ENCODE data around the gene TICRR. TPM values are rescaled to one million over a fixed set of nuclear protein-coding genes. Genes with fewer than 3 reads are reported as not detected.

TICRR gene
- total RNA-seq, 6 donors from 2014 or later = 0.20 to 1.0 (median 0.58) TPM

DNA sequence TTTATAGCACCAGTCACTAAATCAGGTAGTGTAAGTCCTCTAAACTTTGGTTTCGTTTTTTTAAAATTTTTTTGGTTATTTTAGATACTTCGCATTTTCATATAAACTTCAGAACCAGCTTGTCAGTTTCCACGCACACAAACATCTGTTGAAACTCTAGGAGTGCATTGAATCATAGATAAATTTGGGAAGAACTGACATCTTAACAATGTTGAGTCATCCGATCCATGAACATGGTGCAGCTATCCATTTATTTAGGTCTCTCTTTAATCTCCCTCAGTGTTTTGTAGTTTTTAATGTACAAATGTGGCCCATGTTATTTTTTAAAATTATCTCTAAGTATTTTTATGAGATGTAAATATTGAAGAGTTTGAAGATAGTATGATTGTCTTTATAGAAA is 17.7 kb downstream of the TICRR start:
- 95% methylated on average over 4 of the region's 4 CpGs for WGBS, 2 donors

DNA sequence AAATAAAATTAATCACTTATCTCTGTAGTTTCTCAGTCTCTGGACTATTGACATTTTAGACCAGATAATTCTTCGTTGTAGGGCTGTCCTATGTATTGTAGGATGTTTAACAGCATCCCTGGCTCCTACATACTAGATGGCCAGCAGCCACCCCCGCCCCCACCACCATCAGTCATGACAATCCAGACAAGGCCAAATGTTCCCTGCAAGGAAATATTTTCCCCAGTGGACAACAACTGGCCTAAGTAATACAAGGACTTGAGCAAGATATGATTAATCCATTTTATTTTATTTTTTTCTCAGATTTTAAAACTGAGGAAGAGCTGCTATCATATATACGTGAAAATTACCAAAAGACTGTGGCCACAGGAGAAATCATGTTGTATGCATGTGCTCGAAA is 23.8 kb downstream of the TICRR start:
- 98 to 99% methylated on average over 4 of the region's 4 CpGs for WGBS, 2 donors
- Histone ChIP-seq H3K27ac (no peak overlapping the region), H3K4me3 (no peak overlapping the region), H3K27me3 (no peaks in the 10 kb centered on the region), H3K9me3 (no peaks in the 10 kb centered on the region), H3K4me1 (no peaks in the 10 kb centered on the region), H3K36me3 (no peaks in the 10 kb centered on the region)
- no peak for DNase-seq
- TF ChIP-seq, protein P1, sequence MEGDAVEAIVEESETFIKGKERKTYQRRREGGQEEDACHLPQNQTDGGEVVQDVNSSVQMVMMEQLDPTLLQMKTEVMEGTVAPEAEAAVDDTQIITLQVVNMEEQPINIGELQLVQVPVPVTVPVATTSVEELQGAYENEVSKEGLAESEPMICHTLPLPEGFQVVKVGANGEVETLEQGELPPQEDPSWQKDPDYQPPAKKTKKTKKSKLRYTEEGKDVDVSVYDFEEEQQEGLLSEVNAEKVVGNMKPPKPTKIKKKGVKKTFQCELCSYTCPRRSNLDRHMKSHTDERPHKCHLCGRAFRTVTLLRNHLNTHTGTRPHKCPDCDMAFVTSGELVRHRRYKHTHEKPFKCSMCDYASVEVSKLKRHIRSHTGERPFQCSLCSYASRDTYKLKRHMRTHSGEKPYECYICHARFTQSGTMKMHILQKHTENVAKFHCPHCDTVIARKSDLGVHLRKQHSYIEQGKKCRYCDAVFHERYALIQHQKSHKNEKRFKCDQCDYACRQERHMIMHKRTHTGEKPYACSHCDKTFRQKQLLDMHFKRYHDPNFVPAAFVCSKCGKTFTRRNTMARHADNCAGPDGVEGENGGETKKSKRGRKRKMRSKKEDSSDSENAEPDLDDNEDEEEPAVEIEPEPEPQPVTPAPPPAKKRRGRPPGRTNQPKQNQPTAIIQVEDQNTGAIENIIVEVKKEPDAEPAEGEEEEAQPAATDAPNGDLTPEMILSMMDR (IDR thresholded peaks at IDR 0.05) = no peak
- TF ChIP-seq POLR2AphosphoS5 (IDR thresholded peaks at IDR 0.05) (no peak), POLR2A (IDR thresholded peaks at IDR 0.05) (no peak), EP300 (IDR thresholded peaks at IDR 0.05) (no peak)
- ATAC-seq (ENCODE audit: low FRiP score in 2 of 2) = no peak

More for the DNA sequence above, 17.7 kb downstream of the TICRR start:
- TF ChIP-seq EP300 (IDR thresholded peaks at IDR 0.05) = no peak
- no peak for TF ChIP-seq POLR2A (IDR thresholded peaks at IDR 0.05)
- Histone ChIP-seq H3K4me1 (no peaks in the 10 kb centered on the region), H3K27me3 (no peaks in the 10 kb centered on the region), H3K9me3 (no peaks in the 10 kb centered on the region), H3K27ac (no peak overlapping the region), H3K36me3 (no peaks in the 10 kb centered on the region), H3K4me3 (no peak overlapping the region)
- ATAC-seq (ENCODE audit: low FRiP score in 2 of 2) (no peak), DNase-seq (no peak)

DNA sequence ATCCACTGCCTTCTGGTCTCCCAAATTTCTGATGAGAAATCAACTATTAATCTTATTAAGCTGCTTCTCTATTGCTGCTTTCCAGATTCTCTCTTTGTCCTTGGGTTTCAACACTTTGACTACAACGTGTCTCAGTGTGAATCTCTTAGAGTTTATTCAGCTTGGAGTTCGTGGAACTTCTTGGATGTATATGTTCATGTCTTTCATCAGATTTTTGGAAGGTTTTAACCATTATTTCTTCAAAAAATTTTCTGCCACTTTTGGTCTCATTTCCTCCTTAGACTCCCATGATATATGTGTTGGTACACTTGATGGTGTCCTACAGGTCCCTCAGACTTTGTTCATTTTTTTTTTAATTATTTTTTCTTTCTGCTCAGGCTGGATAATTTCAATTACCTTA is 36.0 kb downstream of the TICRR start:
- ATAC-seq (ENCODE audit: low FRiP score in 2 of 2) = no peak
- peaks cover 0 to 8% (median 6%) of the 10 kb centered on the region in 4 donors for H3K9me3 ChIP-seq

DNA sequence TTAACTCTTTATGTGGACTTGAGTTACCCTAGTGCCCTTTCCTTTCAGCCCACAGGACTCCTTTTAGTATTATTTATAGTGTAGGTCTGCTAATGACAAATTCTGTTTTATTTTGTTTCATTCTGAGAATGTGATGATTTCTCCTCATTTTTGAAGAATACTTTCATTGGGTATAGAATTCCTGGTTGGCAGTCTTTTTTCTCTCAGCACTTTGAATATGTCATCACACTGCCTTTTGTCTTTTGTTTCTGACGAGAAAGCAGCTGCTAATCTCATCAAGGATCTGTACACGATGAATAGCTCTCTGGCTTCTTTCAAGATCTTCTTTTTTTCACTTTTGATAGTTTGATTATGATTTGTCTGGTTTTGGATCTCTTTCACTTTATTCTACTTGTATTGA is 37.8 kb downstream of the TICRR start:
- Histone ChIP-seq H3K36me3 (no peaks in the 10 kb centered on the region), H3K27me3 (no peaks in the 10 kb centered on the region), H3K4me3 (no peak overlapping the region), H3K27ac (no peak overlapping the region), H3K4me1 (no peaks in the 10 kb centered on the region), H3K9me3 (peaks cover 0 to 8% (median 6%) of the 10 kb centered on the region in 4 donors)
- 89 to 95% methylated on average over 2 of the region's 2 CpGs for WGBS, 2 donors
- ATAC-seq (ENCODE audit: low FRiP score in 2 of 2) (no peak), DNase-seq (no peak)
- no peak for TF ChIP-seq EP300 (IDR thresholded peaks at IDR 0.05)
- no peak for TF ChIP-seq POLR2AphosphoS5 (IDR thresholded peaks at IDR 0.05)
- no peak for TF ChIP-seq POLR2A (IDR thresholded peaks at IDR 0.05)
- TF ChIP-seq, protein P1 (IDR thresholded peaks at IDR 0.05) = no peak

More for the DNA sequence above, 36.0 kb downstream of the TICRR start:
- TF ChIP-seq, protein P1 (IDR thresholded peaks at IDR 0.05) = no peak
- TF ChIP-seq POLR2A (IDR thresholded peaks at IDR 0.05) = no peak
- no peak for TF ChIP-seq EP300 (IDR thresholded peaks at IDR 0.05)
- TF ChIP-seq POLR2AphosphoS5 (IDR thresholded peaks at IDR 0.05) = no peak
- Histone ChIP-seq H3K27ac (no peak overlapping the region), H3K36me3 (no peaks in the 10 kb centered on the region), H3K27me3 (no peaks in the 10 kb centered on the region), H3K4me1 (no peaks in the 10 kb centered on the region), H3K4me3 (no peak overlapping the region)
- 97% methylated on average over 2 of the region's 2 CpGs for WGBS, 2 donors
- no peak for DNase-seq

DNA sequence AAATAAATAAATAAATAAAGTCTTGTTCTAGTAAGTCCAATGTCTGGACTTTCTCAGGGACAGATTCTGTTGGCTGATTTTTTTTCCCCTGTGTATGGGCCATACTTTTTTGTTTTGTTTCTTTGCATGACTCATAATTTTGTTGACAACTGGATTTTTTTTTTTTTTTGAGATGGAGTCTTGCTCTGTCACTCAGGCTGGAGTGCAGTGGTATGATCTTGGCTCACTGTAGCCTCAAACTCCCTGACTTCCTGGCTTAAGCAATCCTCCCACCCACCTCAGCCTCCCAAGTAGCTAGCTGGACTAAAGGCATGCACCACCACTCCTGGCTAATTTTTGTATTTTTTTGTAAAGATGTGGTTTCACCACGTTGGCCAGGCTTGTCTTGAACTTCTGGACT is 38.9 kb downstream of the TICRR start:
- Histone ChIP-seq H3K27ac (no peak overlapping the region), H3K36me3 (no peaks in the 10 kb centered on the region), H3K4me1 (no peaks in the 10 kb centered on the region), H3K27me3 (no peaks in the 10 kb centered on the region), H3K9me3 (peaks cover 0 to 8% (median 6%) of the 10 kb centered on the region in 4 donors), H3K4me3 (no peak overlapping the region)
- TF ChIP-seq EP300 (IDR thresholded peaks at IDR 0.05) (no peak), POLR2A (IDR thresholded peaks at IDR 0.05) (no peak), POLR2AphosphoS5 (IDR thresholded peaks at IDR 0.05) (no peak)
- TF ChIP-seq, protein P1 (IDR thresholded peaks at IDR 0.05) = no peak
- DNase-seq = no peak
- no peak for ATAC-seq (ENCODE audit: low FRiP score in 2 of 2)
- WGBS, 2 donors = 87 to 100% methylated on average over 1 of the region's 1 CpG

Measured in upper lobe of left lung (tissue), 6 donors.